Transverse colon (tissue), 4 donors: ENCODE results near the gene AMER2.

Experiments used
- CTCF ChIP-seq, 5 experiments: fragments of 200-600 bp in 3 of 5; fragments of 450-650 bp in 2 of 5; sonication (generic) in 3 of 5; IDR thresholded peaks; 1 replicate in 2 of 5; 2 replicates in 3 of 5; pipeline ENCODE4 v1.5.1; 2016 to 2017; ENCODE audit warnings: antibody characterized with exemption in 5 of 5, inconsistent platforms in 3 of 5, mild to moderate bottlenecking in 2 of 5, moderate library complexity in 1 of 5
- EP300 ChIP-seq: sonication (generic); formaldehyde crosslinking; IDR thresholded peaks from one replicate; pipeline ENCODE4 v1.6.1; 2017; ENCODE audit warnings: antibody characterized with exemption, low read depth
- POLR2A ChIP-seq: fragments of 450-650 bp; IDR thresholded peaks from one replicate; pipeline ENCODE4 v1.6.1; 2016; ENCODE audit warnings: antibody characterized with exemption, mild to moderate bottlenecking, moderate library complexity
- POLR2AphosphoS5 ChIP-seq, 3 donors: sonication (generic); formaldehyde crosslinking; IDR thresholded peaks; one replicate each; pipeline ENCODE4 v1.6.1; 2016; ENCODE audit warnings: antibody characterized with exemption in 3 of 3

- TF ChIP-seq CTCF (IDR thresholded peaks at IDR 0.05) (no peak), EP300 (no peak), POLR2A (no peak), POLR2AphosphoS5 (IDR thresholded peaks at IDR 0.05) (no peak)
Observed at GRCh38 chr13:25203127-25203740, 31.1 kb upstream of the AMER2 start.
